ENCODE data around the gene CDH24. TPM values are rescaled to one million over a fixed set of nuclear protein-coding genes. Genes with fewer than 3 reads are reported as not detected.

The CDH24 gene
- total and polyA plus RNA-seq, 2 of the 13 experiments (the other 11 are each of a cell fraction or from before 2014, with no cell fraction given) = 0.69 to 0.99 TPM

- TF ChIP-seq PTBP1 (IDR thresholded peaks at IDR 0.05; ENCODE audit: low read depth, low read length, poor library complexity, severe bottlenecking) = peak; percentile 95
- TF ChIP-seq GZF1 (CRISPR knock-in tag; IDR thresholded peaks at IDR 0.05) = 0 out of 2 replicates have a peak, but pooled peaks have one; percentile 28
- TF ChIP-seq ZNF446 (CRISPR knock-in tag; IDR thresholded peaks at IDR 0.05) = peak; percentile 75; the same call in 1 of the 2 replicates
- no peak for TF ChIP-seq ATF7 (IDR thresholded peaks at IDR 0.05)
- no peak for TF ChIP-seq ATF7 (CRISPR knock-in tag; IDR thresholded peaks at IDR 0.05)
- no peak for TF ChIP-seq KLF12 (CRISPR knock-in tag; IDR thresholded peaks at IDR 0.05; ENCODE audit: borderline replicate concordance)
- TF ChIP-seq ZNF331 (CRISPR knock-in tag; IDR thresholded peaks at IDR 0.05) = peak; percentile 91
- no peak for TF ChIP-seq MTA3 (CRISPR knock-in tag; IDR thresholded peaks at IDR 0.05)
- no peak for TF ChIP-seq ZNF468 (CRISPR knock-in tag; IDR thresholded peaks at IDR 0.05)
- peak; percentile 45; the same call in 1 of the 2 replicates for TF ChIP-seq TFE3 (CRISPR knock-in tag; IDR thresholded peaks at IDR 0.05)
- TF ChIP-seq ADNP (CRISPR knock-in tag; IDR thresholded peaks at IDR 0.05) = no peak
- TF ChIP-seq ZSCAN31 (CRISPR knock-in tag; IDR thresholded peaks at IDR 0.05; ENCODE audit: low read depth) = peak; percentile 79; the same call in 1 of the 2 replicates
- TF ChIP-seq ELF1 (CRISPR knock-in tag; IDR thresholded peaks at IDR 0.05) = peak; percentile 72
- TF ChIP-seq ZNF44 (CRISPR knock-in tag; IDR thresholded peaks at IDR 0.05) = no peak; the same call in 1 of the 2 replicates
- TF ChIP-seq HNF1A (IDR thresholded peaks at IDR 0.05; ENCODE audit: low read depth) = peak; percentile 37; the same call in 1 of the 2 replicates
- TF ChIP-seq HNF1A (CRISPR knock-in tag; IDR thresholded peaks at IDR 0.05; ENCODE audit: borderline replicate concordance) = peak; percentile 61; the same call in 1 of the 2 replicates
- peak; percentile 19; the same call in 1 of the 2 replicates for TF ChIP-seq TIGD3 (CRISPR knock-in tag; IDR thresholded peaks at IDR 0.05; ENCODE audit: borderline replicate concordance)
- TF ChIP-seq PHB2 (IDR thresholded peaks at IDR 0.05; ENCODE audit: partially characterized antibody) = no peak
- peak; percentile 71; the same call in 1 of the 2 replicates for TF ChIP-seq ZNF550 (CRISPR knock-in tag; IDR thresholded peaks at IDR 0.05; ENCODE audit: borderline replicate concordance)
- peak; percentile 98 for TF ChIP-seq ARID2 (CRISPR knock-in tag; IDR thresholded peaks at IDR 0.05; ENCODE audit: borderline replicate concordance)
- no peak for TF ChIP-seq ZNF251 (CRISPR knock-in tag; IDR thresholded peaks at IDR 0.05)
- peak; percentile 73; the same call in 1 of the 2 replicates for TF ChIP-seq ZNF232 (CRISPR knock-in tag; IDR thresholded peaks at IDR 0.05; ENCODE audit: borderline replicate concordance)
- TF ChIP-seq MIER3 (CRISPR knock-in tag; IDR thresholded peaks at IDR 0.05; ENCODE audit: borderline replicate concordance) = peak; percentile 51; the same call in 1 of the 2 replicates
- peak; percentile 86; the same call in 1 of the 2 replicates for TF ChIP-seq NFKB2 (CRISPR knock-in tag; IDR thresholded peaks at IDR 0.05; ENCODE audit: borderline replicate concordance)
- no peak for TF ChIP-seq U2AF2 (IDR thresholded peaks at IDR 0.05; ENCODE audit: low read depth, low read length)
Observed at GRCh38 chr14:23071244-23071920, 14.1 kb upstream of the CDH24 start (continued).
